IPS-15b (cell line): ENCODE measurements around the gene TMEM175.

Experiments
- H3K27me3 ChIP-seq: one replicate; pipeline ENCODE4 v1.6.1; 2013; ENCODE audit warnings: low read length; ENCODE audit not compliant: control insufficient read depth, insufficient read depth
- H3K36me3 ChIP-seq: one replicate; pipeline ENCODE4 v1.6.1; 2013; ENCODE audit warnings: low read length; ENCODE audit not compliant: control insufficient read depth, insufficient read depth
- H3K4me1 ChIP-seq: one replicate; pipeline ENCODE4 v1.6.1; 2013; ENCODE audit warnings: mild to moderate bottlenecking, low read length; ENCODE audit not compliant: control insufficient read depth, insufficient read depth
- H3K4me3 ChIP-seq: one replicate; pipeline ENCODE4 v1.5.1; 2013; ENCODE audit warnings: low read depth, low read length
- H3K9ac ChIP-seq: one replicate; pipeline ENCODE4 v1.6.1; 2013; ENCODE audit warnings: low read depth, mild to moderate bottlenecking, low read length
- H3K9me3 ChIP-seq: one replicate; pipeline ENCODE4 v1.6.1; 2013; ENCODE audit warnings: mild to moderate bottlenecking, low read length; ENCODE audit not compliant: control insufficient read depth, insufficient read depth

TMEM175 gene

DNA sequence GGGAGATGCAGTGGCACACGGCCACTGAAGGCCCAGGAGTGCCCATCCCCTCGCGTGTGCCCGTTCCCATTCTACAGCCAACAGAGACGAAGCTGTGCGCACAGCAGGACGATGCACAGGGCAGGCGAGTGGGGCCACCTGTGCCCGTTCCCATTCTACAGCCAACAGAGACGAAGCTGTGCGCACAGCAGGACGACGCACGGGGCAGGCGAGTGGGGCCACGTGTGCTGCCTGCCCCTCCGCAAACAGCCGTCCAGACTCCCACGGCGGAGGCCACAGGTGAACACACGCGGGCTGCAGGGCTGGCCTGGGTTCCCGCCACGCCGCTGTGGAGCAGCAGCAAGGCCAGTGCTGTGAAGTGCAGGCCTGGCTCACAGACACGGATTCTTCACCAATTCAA lies 32.2 kb upstream of the TMEM175 start:
- Histone ChIP-seq H3K27me3 (no peaks in the 10 kb centered on the region), H3K4me3 (no peak overlapping the region), H3K36me3 (peaks cover 42% of the 10 kb centered on the region), H3K9ac (no peak overlapping the region), H3K4me1 (no peaks in the 10 kb centered on the region), H3K9me3 (no peaks in the 10 kb centered on the region)

DNA sequence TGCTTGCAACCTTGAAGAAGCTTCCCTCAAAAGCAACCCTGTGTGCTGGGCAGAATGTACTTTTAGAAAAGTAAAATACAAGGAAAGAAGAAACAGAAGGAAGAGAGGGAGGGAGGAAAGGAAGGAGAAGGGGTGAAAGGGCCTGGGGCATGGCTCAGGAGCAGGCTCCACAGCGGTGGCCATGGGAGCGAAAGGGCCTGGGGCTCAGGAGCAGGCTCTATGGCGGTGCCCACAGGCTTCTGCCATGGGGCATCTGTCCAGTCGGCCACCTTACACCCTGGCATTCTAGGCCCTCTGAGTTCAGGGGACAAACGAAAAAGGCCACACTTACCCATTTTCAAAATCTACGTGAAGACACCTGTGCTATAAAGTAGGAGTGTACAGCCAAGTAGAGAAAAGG lies 31.5 kb upstream of the TMEM175 start:
- Histone ChIP-seq H3K4me3 (no peak overlapping the region), H3K36me3 (peaks cover 36% of the 10 kb centered on the region), H3K27me3 (no peaks in the 10 kb centered on the region), H3K4me1 (no peaks in the 10 kb centered on the region), H3K9ac (no peak overlapping the region), H3K9me3 (no peaks in the 10 kb centered on the region)

DNA sequence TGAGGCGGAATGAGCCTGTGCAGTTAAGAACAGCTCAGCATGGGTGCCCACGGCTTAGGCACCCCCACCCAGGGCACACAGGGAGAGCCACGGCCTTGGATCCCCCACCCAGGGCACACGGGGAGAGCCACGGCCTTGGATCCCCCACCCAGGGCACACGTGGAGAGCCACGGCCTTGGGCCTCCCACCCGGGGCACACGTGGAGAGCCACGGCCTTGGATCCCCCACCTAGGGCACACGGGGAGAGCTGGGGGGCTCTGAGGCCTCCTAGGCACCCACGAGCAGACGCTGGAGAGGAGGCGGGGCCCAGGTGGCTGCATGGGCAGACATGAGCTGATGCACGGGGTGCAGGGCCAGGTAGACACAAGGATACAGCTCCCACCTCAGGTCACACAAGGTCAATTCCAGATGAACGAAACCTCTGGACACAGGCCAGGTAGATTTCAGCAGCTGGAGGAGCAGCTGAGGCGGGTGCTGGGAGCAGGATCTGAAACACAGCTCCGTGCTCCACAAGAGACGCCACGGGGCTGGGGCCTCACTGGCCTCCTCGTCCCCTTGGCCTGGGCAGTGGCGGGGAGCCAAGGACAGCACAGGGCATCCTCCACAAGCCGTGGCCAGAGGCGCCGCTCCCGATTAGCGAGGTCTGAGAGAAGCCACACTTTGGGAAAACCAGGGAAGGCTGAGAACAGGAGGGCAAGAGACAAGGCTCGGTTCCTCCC lies 30.9 kb upstream of the TMEM175 start:
- Histone ChIP-seq H3K4me3 (no peak overlapping the region), H3K4me1 (no peaks in the 10 kb centered on the region), H3K9me3 (no peaks in the 10 kb centered on the region), H3K36me3 (peaks cover 31% of the 10 kb centered on the region), H3K27me3 (no peaks in the 10 kb centered on the region), H3K9ac (no peak overlapping the region)

DNA sequence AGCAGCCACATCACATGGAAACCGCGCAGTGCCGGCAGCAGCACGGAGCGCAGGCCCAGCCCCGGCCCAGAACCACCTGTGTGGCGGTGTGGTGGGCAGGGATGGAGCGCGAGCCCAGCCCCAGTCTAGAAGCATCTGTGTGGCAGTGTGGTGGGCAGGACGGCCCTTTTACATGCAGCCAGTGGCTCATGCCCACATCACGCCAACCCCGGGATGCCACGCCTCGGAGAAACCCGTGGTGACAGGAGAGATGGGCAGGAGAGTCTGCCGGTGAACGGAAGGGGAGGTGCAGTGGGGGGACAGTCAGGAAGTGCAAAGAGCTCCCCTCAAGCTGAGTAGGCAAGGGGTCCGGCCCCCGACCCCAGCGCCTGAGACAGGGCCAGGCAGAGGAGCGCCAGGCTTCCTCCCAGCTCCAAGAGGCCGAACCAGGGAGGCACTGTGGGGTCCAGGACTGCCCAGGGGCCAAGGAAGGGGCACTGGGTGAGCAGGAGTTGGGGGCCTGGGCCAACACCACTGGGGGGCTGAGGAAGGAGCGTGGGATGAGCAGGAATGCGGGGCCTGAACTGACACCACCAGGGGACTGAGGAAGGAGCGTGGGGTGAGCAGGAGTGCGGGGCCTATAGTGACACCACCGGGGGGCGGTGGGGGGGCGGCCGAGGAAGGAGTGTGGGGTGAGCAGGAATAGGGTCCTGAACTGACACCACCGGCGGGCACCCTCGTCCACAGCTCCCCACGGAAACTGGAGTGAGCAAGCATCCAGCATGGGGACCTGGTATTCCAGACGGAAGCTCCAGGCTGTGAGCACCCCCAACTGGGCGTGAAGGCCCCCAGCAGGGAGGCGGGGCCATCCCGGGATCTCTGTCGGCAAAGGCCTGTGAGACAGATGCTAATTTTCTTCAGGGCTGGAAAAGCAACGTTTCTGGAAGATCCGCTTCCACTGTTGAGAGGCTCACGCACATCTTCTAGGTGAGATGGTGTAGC lies 28.9 kb upstream of the TMEM175 start:
- Histone ChIP-seq H3K4me1 (no peaks in the 10 kb centered on the region), H3K36me3 (peaks cover 23% of the 10 kb centered on the region), H3K27me3 (no peaks in the 10 kb centered on the region), H3K9me3 (no peaks in the 10 kb centered on the region), H3K9ac (no peak overlapping the region), H3K4me3 (no peak overlapping the region)

DNA sequence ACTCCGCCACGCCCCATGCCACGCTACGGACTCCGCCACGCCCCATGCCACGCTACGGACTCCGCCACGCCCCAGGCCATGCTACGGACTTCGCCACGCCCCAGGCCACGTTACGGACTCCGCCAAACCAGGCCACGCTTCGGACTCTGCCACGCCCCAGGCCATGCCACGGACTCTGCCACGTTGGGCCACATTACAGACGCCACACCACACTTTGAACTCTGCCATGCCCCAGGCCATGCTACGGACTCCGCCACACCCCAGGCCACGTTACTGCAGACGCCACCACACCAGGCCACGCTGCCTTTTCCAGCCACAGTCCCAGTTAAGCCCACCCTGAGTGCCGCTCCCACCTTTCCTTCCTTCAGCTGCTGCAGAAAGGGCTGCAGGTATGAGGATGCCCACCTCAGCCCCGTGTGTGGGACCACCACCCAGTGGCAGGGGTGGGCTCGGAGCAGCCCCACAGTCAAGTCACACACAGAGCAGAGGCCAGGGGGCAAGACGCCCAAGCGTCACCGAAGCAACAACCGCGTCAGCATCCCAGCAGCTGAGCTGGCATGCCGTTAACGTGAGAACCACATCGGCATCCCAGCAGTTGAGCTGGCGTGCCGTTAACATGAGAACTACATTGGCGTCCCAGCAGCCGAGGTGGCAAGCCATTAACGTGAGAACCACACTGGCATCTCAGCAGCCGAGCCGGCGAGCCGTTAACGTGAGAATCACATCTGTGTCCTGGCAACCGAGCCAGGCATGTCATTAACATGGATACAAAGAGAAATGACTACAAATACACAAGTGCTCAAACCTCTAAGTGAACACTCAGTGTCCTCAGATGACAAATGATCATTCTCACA lies 26.5 kb upstream of the TMEM175 start:
- Histone ChIP-seq H3K4me1 (no peaks in the 10 kb centered on the region), H3K9ac (no peak overlapping the region), H3K36me3 (peaks cover 19% of the 10 kb centered on the region), H3K27me3 (no peaks in the 10 kb centered on the region), H3K9me3 (no peaks in the 10 kb centered on the region), H3K4me3 (no peak overlapping the region)

DNA sequence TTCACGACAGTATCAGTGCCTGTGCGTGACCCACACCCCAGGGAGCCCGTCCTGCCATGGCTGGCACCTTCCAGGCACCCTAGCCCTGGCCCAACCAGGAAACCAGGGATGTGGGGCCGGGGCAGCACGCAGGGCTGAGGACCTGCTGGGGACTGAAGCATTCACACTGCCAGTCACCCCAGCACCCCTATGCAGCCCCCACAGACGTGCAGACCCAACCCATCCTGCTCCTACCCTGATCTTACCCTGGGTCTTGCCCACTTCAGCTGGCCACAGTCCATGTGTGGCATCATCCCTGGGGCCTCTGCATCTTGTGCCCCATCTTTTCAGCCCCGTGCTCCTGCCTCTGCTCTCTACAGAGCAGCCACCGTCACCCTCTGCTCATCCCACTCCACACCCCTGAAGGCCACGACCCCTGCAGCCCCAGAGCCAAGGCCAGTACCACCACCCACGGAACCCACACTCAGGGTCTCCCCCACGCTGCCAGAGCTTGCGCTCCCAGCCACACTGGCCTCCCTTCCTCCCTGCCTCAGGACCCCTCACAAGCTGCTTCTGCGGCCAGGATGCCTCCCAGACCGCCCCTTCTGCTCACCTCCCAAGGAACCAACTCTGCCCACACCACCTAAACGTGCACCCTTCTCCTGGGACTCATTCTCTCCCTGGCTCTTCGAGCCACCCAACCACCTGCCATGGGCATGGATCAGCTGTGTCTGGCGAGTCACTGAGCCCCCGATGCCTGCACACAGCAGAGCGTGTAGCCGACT lies 25.7 kb upstream of the TMEM175 start:
- Histone ChIP-seq H3K36me3 (peaks cover 24% of the 10 kb centered on the region), H3K9ac (no peak overlapping the region), H3K9me3 (no peaks in the 10 kb centered on the region), H3K27me3 (no peaks in the 10 kb centered on the region), H3K4me1 (no peaks in the 10 kb centered on the region), H3K4me3 (no peak overlapping the region)

DNA sequence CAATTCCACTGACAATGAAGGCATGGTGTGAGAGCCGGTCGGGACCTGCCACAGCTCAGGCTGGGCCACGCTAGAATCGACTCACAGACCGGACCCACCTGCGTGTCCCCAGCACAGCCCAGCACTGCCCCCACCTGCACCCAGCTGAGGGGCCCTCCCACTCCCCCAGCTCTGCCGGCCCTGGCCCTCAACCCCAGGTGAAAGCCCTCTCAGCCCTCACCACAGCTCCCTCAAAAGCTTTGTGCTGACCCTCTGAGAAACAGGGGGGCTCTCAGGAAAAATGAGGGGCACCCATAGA lies 25.2 kb upstream of the TMEM175 start:
- Histone ChIP-seq H3K9ac (no peak overlapping the region), H3K27me3 (no peaks in the 10 kb centered on the region), H3K9me3 (no peaks in the 10 kb centered on the region), H3K4me1 (no peaks in the 10 kb centered on the region), H3K4me3 (no peak overlapping the region), H3K36me3 (peaks cover 24% of the 10 kb centered on the region)

DNA sequence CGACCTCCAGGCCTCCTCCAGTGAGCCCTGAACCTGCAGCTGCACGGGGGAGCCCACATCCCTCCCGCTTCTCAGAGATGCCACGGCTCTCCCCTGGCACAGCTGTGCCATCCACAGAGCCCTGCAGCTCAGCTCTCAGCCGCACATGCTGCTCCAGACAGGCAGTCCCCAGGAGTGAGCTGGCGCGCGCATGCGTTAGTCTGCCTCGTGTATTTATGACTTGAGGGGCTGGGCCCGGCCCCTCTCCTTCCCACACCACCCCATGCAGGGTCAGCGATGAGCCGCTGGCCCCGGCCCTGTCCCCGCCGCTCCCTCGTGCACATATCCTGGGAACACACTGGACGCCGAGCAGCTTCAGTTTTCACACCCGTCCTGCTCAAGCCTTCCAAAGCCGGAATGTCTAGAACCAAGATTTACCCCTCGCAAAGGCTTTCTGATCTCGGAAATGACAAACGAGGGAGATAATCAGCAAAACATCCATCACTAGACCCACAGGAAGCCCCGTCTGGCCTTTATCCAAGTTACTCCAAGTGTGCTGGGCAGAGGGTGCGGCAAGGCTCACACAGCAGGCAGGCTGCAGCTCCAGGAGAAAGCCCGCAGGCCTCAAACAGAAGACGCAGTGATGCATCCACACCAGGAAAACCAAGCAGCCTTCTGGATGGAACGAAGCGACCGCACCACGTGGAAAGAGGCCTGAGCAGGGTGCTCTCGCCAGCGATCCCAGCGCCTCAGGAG lies 24.4 kb upstream of the TMEM175 start:
- Histone ChIP-seq H3K27me3 (no peaks in the 10 kb centered on the region), H3K36me3 (peaks cover 25% of the 10 kb centered on the region)

DNA sequence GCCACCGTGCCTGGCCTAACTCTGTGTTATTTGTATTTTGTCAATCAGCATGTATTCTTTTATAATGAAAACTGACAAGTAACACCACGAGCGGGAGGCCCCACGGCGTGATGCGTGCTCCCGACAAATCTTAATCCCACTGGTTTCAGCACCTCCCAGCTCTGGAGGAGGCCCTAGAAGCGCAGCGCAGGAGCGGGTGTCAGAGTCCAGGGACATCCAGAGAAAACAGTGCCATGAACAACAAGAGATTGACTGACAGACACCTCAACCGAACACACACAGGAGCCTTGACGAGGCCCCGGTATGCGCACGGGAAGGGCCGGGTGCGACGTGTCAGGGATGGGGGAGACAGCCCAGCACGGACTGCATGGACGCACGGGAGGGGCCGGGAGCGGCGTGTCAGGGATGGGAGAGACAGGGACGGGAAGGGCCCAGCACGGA lies 23.1 kb upstream of the TMEM175 start:
- H3K4me3 ChIP-seq: no peak overlapping the region
- H3K9me3 ChIP-seq: no peaks in the 10 kb centered on the region
- no peaks in the 10 kb centered on the region for H3K4me1 ChIP-seq
- H3K27me3 ChIP-seq: no peaks in the 10 kb centered on the region
- no peak overlapping the region for H3K9ac ChIP-seq
- peaks cover 18% of the 10 kb centered on the region for H3K36me3 ChIP-seq

More for the DNA sequence above, 24.4 kb upstream of the TMEM175 start:
- Histone ChIP-seq H3K4me1 (no peaks in the 10 kb centered on the region), H3K9me3 (no peaks in the 10 kb centered on the region), H3K9ac (no peak overlapping the region), H3K4me3 (no peak overlapping the region)

DNA sequence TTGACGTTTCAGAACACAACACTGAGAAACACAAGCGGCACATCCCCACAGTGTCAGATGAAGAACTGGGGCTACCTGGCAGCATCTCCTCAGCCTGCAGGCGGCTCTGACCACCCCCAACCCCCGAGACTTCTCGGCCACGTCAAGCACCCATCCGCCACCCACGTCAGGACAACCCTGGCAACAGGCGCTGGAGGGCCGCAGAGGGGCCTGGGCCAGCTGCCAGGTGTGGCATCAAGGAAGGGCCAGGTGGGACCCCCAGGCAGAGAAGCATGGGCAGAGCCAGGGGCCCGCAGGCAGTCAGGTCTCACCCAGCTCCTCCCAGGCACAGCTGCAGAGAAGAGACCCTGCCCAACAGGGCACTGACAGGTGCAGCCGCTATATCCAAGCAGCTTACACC lies 22.4 kb upstream of the TMEM175 start:
- no peak overlapping the region for H3K9ac ChIP-seq
- no peaks in the 10 kb centered on the region for H3K4me1 ChIP-seq
- H3K4me3 ChIP-seq: no peak overlapping the region
- H3K9me3 ChIP-seq: no peaks in the 10 kb centered on the region
- no peaks in the 10 kb centered on the region for H3K27me3 ChIP-seq
- peaks cover 18% of the 10 kb centered on the region for H3K36me3 ChIP-seq
